HTERT RPE-1 (cell line): ENCODE measurements around the gene TMEM200B.
"Not testable (repeated sequence)": the region's sequence is repeated elsewhere in the genome, so short reads cannot be mapped to it uniquely, and the experiment has no call there.

Source experiments
- in situ Hi-C: fragments of 300-500 bp; cut with MboI; formaldehyde crosslinking; loops from 4 replicates; pipeline ENCODE4 v1.14.3; 2020; ENCODE audit warnings: low sequenced_read_pairs

Gene TMEM200B

GRCh38 chr1:29134695-29135028 lies 11.0 kb upstream of the TMEM200B start:
- in situ Hi-C loops = no loop called here

GRCh38 chr1:29133861-29134694 lies 10.4 kb upstream of the TMEM200B start:
- in situ Hi-C loops = no loop called here

GRCh38 chr1:29131056-29131455 lies 7.4 kb upstream of the TMEM200B start:
- in situ Hi-C loops = not testable (repeated sequence)

- in situ Hi-C loops = no loop called here
Observed at GRCh38 chr1:29129916-29130315, 6.2 kb upstream of the TMEM200B start.

GRCh38 chr1:29128739-29129138 lies 5.0 kb upstream of the TMEM200B start:
- in situ Hi-C loops = no loop called here

- in situ Hi-C loops = no loop called here
Observed at GRCh38 chr1:29126198-29126597, 2.5 kb upstream of the TMEM200B start.

- in situ Hi-C loops = no loop called here
Observed at GRCh38 chr1:29125788-29126187, 2.1 kb upstream of the TMEM200B start.

GRCh38 chr1:29125237-29125641 lies 1.5 kb upstream of the TMEM200B start:
- in situ Hi-C loops = no loop called here

GRCh38 chr1:29124366-29125236 lies 898 bp upstream of the TMEM200B start:
- in situ Hi-C loops = no loop called here

GRCh38 chr1:29123053-29123886 lies 433 bp downstream of the TMEM200B start:
- in situ Hi-C loops = no loop called here

GRCh38 chr1:29122682-29123052 lies 1.0 kb downstream of the TMEM200B start:
- in situ Hi-C loops = no loop called here

GRCh38 chr1:29121936-29122681 lies 1.6 kb downstream of the TMEM200B start:
- in situ Hi-C loops = no loop called here

GRCh38 chr1:29121516-29121935 lies 2.2 kb downstream of the TMEM200B start:
- in situ Hi-C loops = no loop called here

- in situ Hi-C loops = no loop called here
Observed at GRCh38 chr1:29120947-29121485, 2.7 kb downstream of the TMEM200B start.

- in situ Hi-C loops = no loop called here
Observed at GRCh38 chr1:29120367-29120766, 3.3 kb downstream of the TMEM200B start.

- in situ Hi-C loops = no loop called here
Observed at GRCh38 chr1:29119121-29119929, 4.4 kb downstream of the TMEM200B start.

- in situ Hi-C loops = no loop called here
Observed at GRCh38 chr1:29117381-29117780, 6.3 kb downstream of the TMEM200B start.

GRCh38 chr1:29114654-29115053 lies 9.0 kb downstream of the TMEM200B start:
- in situ Hi-C loops = no loop called here

GRCh38 chr1:29113413-29114117 lies 10.1 kb downstream of the TMEM200B start:
- in situ Hi-C loops = no loop called here
